H1 (cell line): Measurements from ENCODE around the gene HID1.

Experiments used
- CTCF ChIP-seq, 3 experiments: IDR thresholded peaks; 1 replicate in 2 of 3; 2 replicates in 1 of 3; pipeline versions ENCODE4 v1.5.1 to v1.6.1; 2011; ENCODE audit warnings: low read length in 3 of 3, mild to moderate bottlenecking in 3 of 3, inconsistent platforms in 2 of 3, low read depth in 1 of 3, moderate library complexity in 1 of 3; ENCODE audit not compliant: insufficient read depth in 1 of 3; ENCODE audit errors: control extremely low read depth in 1 of 3
- EZH2 ChIP-seq: fragments of 200-600 bp; sonication (generic); IDR thresholded peaks from 2 replicates; pipeline ENCODE4 v1.7.1; 2012; ENCODE audit warnings: low read depth, mild to moderate bottlenecking, moderate library complexity, low read length, inconsistent platforms; ENCODE audit not compliant: severe bottlenecking
- RFX5 ChIP-seq: IDR thresholded peaks from 2 replicates; pipeline ENCODE4 v1.6.1; 2011; ENCODE audit warnings: low read depth, low read length, improper control_type of control experiment, borderline replicate concordance
- TAF1 ChIP-seq: IDR thresholded peaks from 2 replicates; pipeline ENCODE4 v1.6.1; 2011; ENCODE audit warnings: mild to moderate bottlenecking, low read depth, low read length
- ZNF274 ChIP-seq: IDR thresholded peaks from 2 replicates; pipeline ENCODE4 v1.7.0; 2012; ENCODE audit warnings: low read length, borderline replicate concordance; ENCODE audit errors: extremely low read depth

GRCh38 chr17:75003957-75004355, 31.4 kb upstream of the HID1 start:
- no peak for TF ChIP-seq EZH2
- TF ChIP-seq TAF1 = no peak
- TF ChIP-seq CTCF (IDR thresholded peaks at IDR 0.05; ENCODE audit: control extremely low read depth in 1 of 3, insufficient read depth in 1 of 3, low read depth in 1 of 3, low read length in 3 of 3) = no peak
- no peak for TF ChIP-seq RFX5
- TF ChIP-seq ZNF274 = no peak
